ENCODE measurements around the gene BMPR1A. TPM values are rescaled to one million over a fixed set of nuclear protein-coding genes. Genes with fewer than 3 reads are reported as not detected.

Gene BMPR1A
- total RNA-seq, 1 experiment from 2014 or later, result 63.2 TPM

- no peaks in the 10 kb centered on the region for H3K4me1 ChIP-seq
- no peaks in the 10 kb centered on the region for H3K36me3 ChIP-seq (ENCODE audit: control insufficient read depth, insufficient read depth, low read length)
- BruUV-seq (replicated peaks), result no TSS peak
- no peaks in the 10 kb centered on the region for H3K27me3 Mint-ChIP-seq (ENCODE audit: insufficient read depth, unreplicated experiment)
- no peak for DNase-seq
- intact Hi-C loops (cut with micrococcal nuclease; ENCODE audit: unreplicated experiment), result no loop called here
- TF ChIP-seq CTCF (IDR thresholded peaks at IDR 0.05; ENCODE audit: insufficient read depth in 1 of 2, low read depth in 1 of 2, low read length in 1 of 2, severe bottlenecking in 1 of 2, unreplicated experiment in 1 of 2), result no peak
- CTCF ChIA-PET, result no interaction called here
- POLR2A ChIA-PET, result no interaction called here
- H3K9me3 Mint-ChIP-seq (ENCODE audit: unreplicated experiment), result no peaks in the 10 kb centered on the region
- no peak overlapping the region for H3K27ac Mint-ChIP-seq (ENCODE audit: unreplicated experiment)
- H3K36me3 Mint-ChIP-seq (ENCODE audit: insufficient read depth, unreplicated experiment), result peaks cover 11% of the 10 kb centered on the region
- no peak overlapping the region for H3K4me3 Mint-ChIP-seq (ENCODE audit: unreplicated experiment)
- H3K4me1 Mint-ChIP-seq (ENCODE audit: low read depth, unreplicated experiment), result peaks cover 21% of the 10 kb centered on the region
- H3K9me3 ChIP-seq, result no peaks in the 10 kb centered on the region
- no peaks in the 10 kb centered on the region for H3K27me3 ChIP-seq (replicated peaks; ENCODE audit: control insufficient read depth, insufficient read depth, low read length)
- H3K4me3 ChIP-seq (ENCODE audit: low read depth, low read length), result no peak overlapping the region
These were observed 68.9 kb downstream of the BMPR1A start for GRCh38 chr10:86825366-86825765.

GRCh38 chr10:86827639-86828038 is 71.2 kb downstream of the BMPR1A start:
- Mint-ChIP-seq H3K27ac (ENCODE audit: unreplicated experiment) (no peak overlapping the region), H3K36me3 (ENCODE audit: insufficient read depth, unreplicated experiment) (peaks cover 11% of the 10 kb centered on the region), H3K27me3 (ENCODE audit: insufficient read depth, unreplicated experiment) (no peaks in the 10 kb centered on the region), H3K4me1 (ENCODE audit: low read depth, unreplicated experiment) (peaks cover 21% of the 10 kb centered on the region), H3K9me3 (ENCODE audit: unreplicated experiment) (no peaks in the 10 kb centered on the region), H3K4me3 (ENCODE audit: unreplicated experiment) (no peak overlapping the region)
- Histone ChIP-seq H3K9me3 (no peaks in the 10 kb centered on the region), H3K27me3 (replicated peaks; ENCODE audit: control insufficient read depth, insufficient read depth, low read length) (no peaks in the 10 kb centered on the region), H3K4me1 (no peaks in the 10 kb centered on the region), H3K4me3 (ENCODE audit: low read depth, low read length) (no peak overlapping the region), H3K36me3 (ENCODE audit: control insufficient read depth, insufficient read depth, low read length) (no peaks in the 10 kb centered on the region)
- intact Hi-C loops (cut with micrococcal nuclease; ENCODE audit: unreplicated experiment), result no loop called here
- ChIA-PET POLR2A (no interaction called here), CTCF (no interaction called here)
- BruUV-seq (replicated peaks), result no TSS peak
- no peak for TF ChIP-seq CTCF (IDR thresholded peaks at IDR 0.05; ENCODE audit: insufficient read depth in 1 of 2, low read depth in 1 of 2, low read length in 1 of 2, severe bottlenecking in 1 of 2, unreplicated experiment in 1 of 2)
- no peak for DNase-seq

- H3K36me3 ChIP-seq (ENCODE audit: control insufficient read depth, insufficient read depth, low read length), result no peaks in the 10 kb centered on the region
- H3K4me1 ChIP-seq, result no peaks in the 10 kb centered on the region
- ChIA-PET POLR2A (no interaction called here), CTCF (no interaction called here)
- peaks cover 11% of the 10 kb centered on the region for H3K36me3 Mint-ChIP-seq (ENCODE audit: insufficient read depth, unreplicated experiment)
- no peaks in the 10 kb centered on the region for H3K9me3 Mint-ChIP-seq (ENCODE audit: unreplicated experiment)
- no TSS peak for BruUV-seq (replicated peaks)
- H3K27ac Mint-ChIP-seq (ENCODE audit: unreplicated experiment), result no peak overlapping the region
- H3K27me3 Mint-ChIP-seq (ENCODE audit: insufficient read depth, unreplicated experiment), result no peaks in the 10 kb centered on the region
- no peak overlapping the region for H3K4me3 ChIP-seq (ENCODE audit: low read depth, low read length)
- peaks cover 21% of the 10 kb centered on the region for H3K4me1 Mint-ChIP-seq (ENCODE audit: low read depth, unreplicated experiment)
- H3K27me3 ChIP-seq (replicated peaks; ENCODE audit: control insufficient read depth, insufficient read depth, low read length), result no peaks in the 10 kb centered on the region
- intact Hi-C loops (cut with micrococcal nuclease; ENCODE audit: unreplicated experiment), result no loop called here
- no peaks in the 10 kb centered on the region for H3K9me3 ChIP-seq
- TF ChIP-seq CTCF (IDR thresholded peaks at IDR 0.05; ENCODE audit: insufficient read depth in 1 of 2, low read depth in 1 of 2, low read length in 1 of 2, severe bottlenecking in 1 of 2, unreplicated experiment in 1 of 2), result no peak
- no peak overlapping the region for H3K4me3 Mint-ChIP-seq (ENCODE audit: unreplicated experiment)
- DNase-seq, result no peak
These were observed 71.7 kb downstream of the BMPR1A start for GRCh38 chr10:86828145-86828544.

Data from Caco-2 (cell line).